ENCODE results near the gene EEA1. TPM values are rescaled to one million over a fixed set of nuclear protein-coding genes. Genes with fewer than 3 reads are reported as not detected.

The EEA1 gene
- total and polyA plus RNA-seq, 10 of the 15 experiments (the other 5 are each of a cell fraction or from before 2014, with no cell fraction given), result 5.5 to 40.3 (median 13.5) TPM

GRCh38 chr12:92721656-92722055, 207.4 kb downstream of the EEA1 start:
- intact Hi-C loops (cut with micrococcal nuclease; ENCODE audit: unreplicated experiment) (no loop called here), in situ Hi-C loops (cut with MboI) (no loop called here)
- ChIA-PET POLR2A (interaction anchor here (0.6 kb wide), 1 partner anchor 162 kb away, joined by 7 read pairs; no protein-coding TSS in a partner anchor), SMC1A (ENCODE audit: uncharacterized antibody, unreplicated experiment) (interaction anchor here (1.0 kb wide), 1 partner anchor 34 kb away, joined by 3 read pairs; no protein-coding TSS in a partner anchor), RAD21 (ENCODE audit: unreplicated experiment) (interaction anchor here (0.7 kb wide), 1 partner anchor 62 kb away, joined by 5 read pairs; no protein-coding TSS in a partner anchor), CTCF (interaction anchor here (0.6 to 1.0 kb wide), 3 partner anchors 96 to 171 kb away, joined by 3 to 5 read pairs (median 3); no protein-coding TSS in a partner anchor)
- no peaks in the 10 kb centered on the region for H3K36me3 ChIP-seq (ENCODE audit: control insufficient read depth in 2 of 2, insufficient read depth in 2 of 2, low read length in 1 of 2)
- no peaks in the 10 kb centered on the region for H3K4me1 ChIP-seq (ENCODE audit: control insufficient read depth, insufficient read depth, low read length)
- peaks cover 2% of the 10 kb centered on the region for H3K9me3 ChIP-seq (replicated peaks; ENCODE audit: control insufficient read depth, insufficient read depth, low read length)
- H3K27me3 ChIP-seq (replicated peaks in 1 of 2; ENCODE audit: control insufficient read depth in 2 of 2, insufficient read depth in 2 of 2, low read length in 1 of 2), result no peaks in the 10 kb centered on the region
- TF ChIP-seq GABPA (IDR thresholded peaks at IDR 0.05; ENCODE audit: low read depth), result no peak
- TF ChIP-seq MAX (IDR thresholded peaks at IDR 0.05; ENCODE audit: low read depth, low read length), result no peak
- TF ChIP-seq CHD2 (IDR thresholded peaks at IDR 0.05; ENCODE audit: borderline replicate concordance, low read depth, low read length), result no peak
- TF ChIP-seq PAX8 (IDR thresholded peaks at IDR 0.05), result no peak
- TF ChIP-seq CBX5 (IDR thresholded peaks at IDR 0.05; ENCODE audit: low read depth), result no peak
- no peak for TF ChIP-seq SP1 (IDR thresholded peaks at IDR 0.05; ENCODE audit: low read depth, low read length)
- no peak for TF ChIP-seq POU2F2 (IDR thresholded peaks at IDR 0.05; ENCODE audit: borderline replicate concordance, low read depth, low read length)
- TF ChIP-seq EZH2 (IDR thresholded peaks at IDR 0.05; ENCODE audit: borderline replicate concordance, control insufficient read depth, low read depth, low read length), result no peak
- H3K9ac ChIP-seq (ENCODE audit: control insufficient read depth, insufficient read depth, low read length), result no peak overlapping the region
- no peak for ATAC-seq
- H4K20me1 ChIP-seq (ENCODE audit: control insufficient read depth, insufficient read depth), result no peaks in the 10 kb centered on the region
- no peaks in the 10 kb centered on the region for H3K79me2 ChIP-seq (ENCODE audit: control insufficient read depth, insufficient read depth, low read length)
- WGBS (ENCODE audit: insufficient coverage, insufficient replicate concordance, low lambda C conversion rate, missing lambda C conversion rate), result 94% methylated on average over 1 of the region's 1 CpG
- no peak for FAIRE-seq
- DNase-seq (ENCODE audit: low read depth, low spot score), result no peak
- H2AFZ ChIP-seq (ENCODE audit: control insufficient read depth, low read depth, low read length), result no peak overlapping the region
- no peak overlapping the region for H3K27ac ChIP-seq (ENCODE audit: control insufficient read depth, insufficient read depth)
- H3K4me3 ChIP-seq, result no peak overlapping the region
- no peak overlapping the region for H3K4me2 ChIP-seq (ENCODE audit: control insufficient read depth, insufficient read depth)
- BruUV-seq (replicated peaks), result no TSS peak
